ENCODE measurements around the gene RPS5. TPM values are rescaled to one million over a fixed set of nuclear protein-coding genes. Genes with fewer than 3 reads are reported as not detected.

The RPS5 gene
- total RNA-seq, 1 experiment from 2014 or later, result 1,487 TPM

DNA sequence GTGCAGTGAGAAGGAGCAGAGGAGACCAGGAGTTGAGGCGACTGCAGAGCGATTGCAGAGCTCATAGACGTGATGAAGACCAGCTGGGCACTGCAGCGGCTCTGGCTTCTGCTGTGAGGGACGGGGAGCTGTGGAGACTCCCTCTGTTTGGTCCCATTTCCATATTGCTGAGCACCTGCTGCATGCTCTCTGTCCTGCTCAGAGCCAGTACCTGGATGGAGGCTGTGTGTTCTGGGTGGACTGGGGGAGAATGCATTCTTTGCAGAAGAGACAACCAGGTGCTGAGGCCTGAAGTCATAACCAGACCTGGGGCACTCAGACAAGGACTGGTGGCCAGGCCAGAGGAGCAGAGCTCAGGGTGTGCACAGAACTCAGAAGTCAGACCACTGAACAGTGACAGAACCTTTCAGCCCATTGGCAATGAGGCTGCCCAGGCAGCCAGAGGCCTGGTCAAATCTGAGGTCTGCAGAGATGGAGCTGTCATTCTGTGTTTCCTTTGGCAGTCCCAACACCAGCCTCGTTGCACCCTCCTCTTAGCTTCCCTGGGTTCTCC is 32.5 kb upstream of the RPS5 start:
- Histone ChIP-seq H3K9me3 (ENCODE audit: control insufficient read depth, insufficient read depth, low read depth, low read length) (no peaks in the 10 kb centered on the region), H3K27ac (ENCODE audit: low read length) (no peak overlapping the region), H3K27me3 (ENCODE audit: control insufficient read depth, insufficient read depth, low read length) (no peaks in the 10 kb centered on the region), H3K4me3 (ENCODE audit: low read depth in 2 of 2, low read length in 2 of 2) (no peak overlapping the region), H3K4me1 (ENCODE audit: control insufficient read depth, insufficient read depth, low read length) (no peaks in the 10 kb centered on the region), H3K36me3 (ENCODE audit: control insufficient read depth, insufficient read depth, low read length) (no peaks in the 10 kb centered on the region)
- ChIA-PET CTCF (no interaction called here), POLR2A (no interaction called here)
- BruUV-seq (replicated peaks), result TSS peak; percentile 64
- in situ Hi-C loops (cut with HindIII; ENCODE audit: low pct_unique_long_range_greater_than_20kb, low sequenced_read_pairs), result no loop called here
- TF ChIP-seq SIN3A (IDR thresholded peaks at IDR 0.05; ENCODE audit: borderline replicate concordance, insufficient read depth, low read depth, low read length) (no peak), REST (IDR thresholded peaks at IDR 0.05; ENCODE audit: insufficient read depth in 1 of 2, low read depth in 2 of 2, low read length in 1 of 2) (no peak), CTCF (IDR thresholded peaks at IDR 0.05) (no peak), POLR2AphosphoS5 (IDR thresholded peaks at IDR 0.05; ENCODE audit: low read depth, low read length) (no peak), TCF7L2 (IDR thresholded peaks at IDR 0.05; ENCODE audit: low read depth, low read length) (no peak)
- no peak for DNase-seq (ENCODE audit: low read depth, low spot score)
- ATAC-seq, result no peak
- intact Hi-C loops (cut with micrococcal nuclease; ENCODE audit: unreplicated experiment), result no loop called here

- ChIA-PET CTCF (no interaction called here), POLR2A (no interaction called here)
- DNase-seq (ENCODE audit: low read depth, low spot score), result no peak
- ATAC-seq, result no peak
- TF ChIP-seq CTCF (IDR thresholded peaks at IDR 0.05) (no peak), REST (IDR thresholded peaks at IDR 0.05; ENCODE audit: insufficient read depth in 1 of 2, low read depth in 2 of 2, low read length in 1 of 2) (no peak), TCF7L2 (IDR thresholded peaks at IDR 0.05; ENCODE audit: low read depth, low read length) (no peak), POLR2AphosphoS5 (IDR thresholded peaks at IDR 0.05; ENCODE audit: low read depth, low read length) (no peak), SIN3A (IDR thresholded peaks at IDR 0.05; ENCODE audit: borderline replicate concordance, insufficient read depth, low read depth, low read length) (no peak)
- H3K4me3 ChIP-seq (ENCODE audit: low read depth in 2 of 2, low read length in 2 of 2), result no peak overlapping the region
- no peaks in the 10 kb centered on the region for H3K36me3 ChIP-seq (ENCODE audit: control insufficient read depth, insufficient read depth, low read length)
- no peaks in the 10 kb centered on the region for H3K4me1 ChIP-seq (ENCODE audit: control insufficient read depth, insufficient read depth, low read length)
- BruUV-seq (replicated peaks), result no TSS peak
- intact Hi-C loops (cut with micrococcal nuclease; ENCODE audit: unreplicated experiment) (no loop called here), in situ Hi-C loops (cut with HindIII; ENCODE audit: low pct_unique_long_range_greater_than_20kb, low sequenced_read_pairs) (no loop called here)
- H3K27ac ChIP-seq (ENCODE audit: low read length), result no peak overlapping the region
- no peaks in the 10 kb centered on the region for H3K27me3 ChIP-seq (ENCODE audit: control insufficient read depth, insufficient read depth, low read length)
- H3K9me3 ChIP-seq (ENCODE audit: control insufficient read depth, insufficient read depth, low read depth, low read length), result no peaks in the 10 kb centered on the region
Measured at GRCh38 chr19:58355215-58355796, 31.8 kb upstream of the RPS5 start.
